SW 1271 (cell line): Measurements from ENCODE around the gene APOB.

Experiments used
- DNase-seq, 2 experiments: peaks; one replicate each; lab custom pipeline; 2025; lab: John Stamatoyannopoulos, UW

APOB gene

DNA sequence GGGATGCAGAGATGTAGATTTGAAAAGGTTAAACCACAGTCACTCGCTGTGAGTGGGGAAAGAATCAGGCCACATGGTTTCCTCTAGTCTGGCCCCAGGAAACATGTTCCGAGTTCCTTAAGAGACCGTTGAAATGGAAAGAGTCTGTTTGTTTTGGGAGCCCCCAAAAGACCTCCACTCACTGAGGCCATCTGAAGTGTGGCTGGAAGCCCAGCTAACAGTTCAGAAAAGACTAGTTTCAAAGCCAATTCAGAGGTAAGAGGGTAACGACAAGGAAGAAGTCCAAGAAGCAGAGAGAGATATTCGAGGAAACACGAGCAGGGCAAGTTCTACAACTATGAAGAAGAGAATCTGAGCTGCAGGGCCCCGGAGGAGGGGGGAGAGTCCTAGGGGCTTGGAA lies 61.0 kb downstream of the APOB start:
- no peak for DNase-seq

DNA sequence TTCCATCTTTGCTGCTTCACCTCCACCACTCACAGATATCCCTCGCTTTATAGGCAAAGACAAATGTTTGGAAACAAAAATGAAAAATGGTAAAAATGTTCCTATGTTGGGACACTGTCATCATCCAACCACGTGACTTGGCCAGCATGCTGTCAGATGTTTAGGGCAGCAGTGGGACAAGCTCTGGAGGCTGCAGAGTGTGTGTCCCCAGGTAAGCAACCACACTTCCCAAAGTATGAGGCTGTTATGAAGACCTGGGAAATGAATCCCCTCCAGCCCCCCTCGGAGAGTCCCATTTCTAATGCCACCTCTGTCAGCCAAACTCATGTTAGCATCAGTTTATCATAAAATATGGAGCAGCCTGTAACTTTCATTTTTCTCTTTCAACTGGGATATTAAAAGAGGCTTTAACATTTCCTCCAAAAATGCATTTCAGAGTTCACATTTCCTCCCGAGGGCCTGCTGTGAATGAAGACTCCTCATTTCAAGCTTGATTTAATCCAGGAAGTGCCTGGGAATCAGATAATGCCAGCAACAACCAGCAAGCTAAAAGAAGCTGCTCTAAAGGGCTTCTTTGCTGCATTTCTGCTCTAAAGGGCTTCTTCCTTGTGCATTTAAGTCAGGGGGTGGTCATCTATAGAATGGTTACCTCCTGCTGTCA lies 66.2 kb downstream of the APOB start:
- no peak for DNase-seq

DNA sequence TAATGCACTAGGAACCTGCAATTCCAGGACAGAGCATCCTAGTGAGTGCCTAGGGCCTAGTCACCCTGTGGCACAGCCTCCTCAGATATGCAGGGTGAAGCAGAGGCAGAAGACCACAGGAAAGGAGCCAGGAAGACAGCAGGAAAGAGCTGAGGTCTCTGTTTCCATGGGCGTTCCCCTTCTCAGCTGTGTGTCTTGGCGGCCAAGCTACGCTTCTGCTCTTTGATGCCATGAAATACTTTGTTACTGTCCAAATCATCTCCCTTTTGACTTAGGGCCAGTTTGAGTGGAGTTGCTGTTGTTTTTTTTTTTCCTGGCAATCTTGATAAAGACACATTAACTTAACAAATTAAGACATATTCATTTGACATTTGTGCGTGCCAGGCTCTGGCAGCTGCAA lies 67.3 kb downstream of the APOB start:
- DNase-seq = no peak

DNA sequence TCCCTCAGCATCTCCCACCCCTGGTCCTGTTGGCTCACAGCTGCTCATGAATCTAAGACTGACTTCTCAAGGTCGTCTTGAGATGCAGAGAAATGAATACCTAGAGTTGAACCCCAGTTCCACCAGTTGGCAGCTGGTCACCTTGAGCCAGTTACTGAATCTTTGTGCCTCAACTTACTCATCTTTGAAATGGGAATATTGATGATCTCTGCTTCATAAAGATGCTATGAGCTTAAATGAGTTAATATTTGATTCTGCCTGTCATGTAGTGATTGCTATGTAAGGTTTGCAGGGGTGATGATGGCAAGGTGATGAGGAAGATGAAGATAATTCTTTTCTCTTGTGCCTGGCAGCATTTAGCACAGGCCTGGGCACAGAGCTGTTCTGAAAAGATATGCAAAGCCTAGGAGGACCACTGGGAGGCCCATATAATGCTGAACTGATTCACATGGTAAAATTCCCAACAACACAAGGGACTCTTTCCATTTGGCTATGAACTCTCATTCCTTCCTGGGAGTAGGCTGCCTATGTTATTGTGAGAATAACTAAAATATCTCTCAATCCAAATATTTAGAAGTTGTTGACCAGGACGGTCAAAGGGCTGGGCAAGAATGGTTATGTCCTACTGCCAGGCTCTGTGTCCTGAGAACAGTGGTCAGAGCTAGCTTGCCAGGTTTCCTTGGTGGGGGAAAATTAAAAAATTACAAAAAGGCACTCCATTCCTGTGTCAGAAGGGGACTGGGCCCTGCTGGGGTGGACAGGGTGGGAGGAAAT lies 70.9 kb downstream of the APOB start:
- no peak for DNase-seq

DNA sequence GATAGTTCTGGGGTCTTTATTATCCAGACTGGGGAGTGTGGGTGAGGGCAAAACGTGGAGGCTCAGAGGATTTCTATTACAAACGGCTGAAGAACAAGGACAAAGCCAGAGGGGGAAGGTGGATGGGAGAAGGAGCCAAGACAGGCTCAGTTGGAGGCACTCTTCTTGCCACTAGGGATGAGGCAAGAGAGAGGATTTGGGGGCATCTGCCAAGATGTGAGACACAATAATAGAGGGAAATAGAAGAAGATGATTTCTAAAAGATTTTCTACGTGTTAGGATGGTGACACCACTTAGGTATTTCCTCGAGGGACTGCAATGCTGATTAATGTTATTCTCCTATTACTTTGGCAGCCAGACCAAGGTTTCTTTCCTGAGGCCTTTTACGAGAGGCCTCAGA lies 71.8 kb downstream of the APOB start:
- DNase-seq = no peak

DNA sequence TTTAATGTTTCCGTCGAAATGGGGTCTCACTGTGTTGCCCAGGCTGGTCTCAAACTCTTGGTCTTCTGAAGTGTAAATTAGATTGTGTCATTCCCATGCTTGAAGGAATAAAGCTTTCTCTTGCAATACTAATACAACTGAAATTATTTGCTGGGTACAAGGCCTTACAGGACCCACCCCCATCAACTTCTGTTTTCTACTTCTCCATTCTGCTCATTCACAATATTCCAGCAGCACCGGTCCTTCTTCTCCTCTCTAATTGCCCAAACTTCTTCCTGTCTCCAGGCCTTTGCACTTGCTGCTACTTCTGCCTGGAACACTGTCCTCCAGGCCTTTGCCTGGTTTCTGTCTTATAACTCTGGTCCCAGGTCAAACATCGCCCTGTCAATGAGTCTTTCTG lies 73.8 kb downstream of the APOB start:
- DNase-seq = no peak

DNA sequence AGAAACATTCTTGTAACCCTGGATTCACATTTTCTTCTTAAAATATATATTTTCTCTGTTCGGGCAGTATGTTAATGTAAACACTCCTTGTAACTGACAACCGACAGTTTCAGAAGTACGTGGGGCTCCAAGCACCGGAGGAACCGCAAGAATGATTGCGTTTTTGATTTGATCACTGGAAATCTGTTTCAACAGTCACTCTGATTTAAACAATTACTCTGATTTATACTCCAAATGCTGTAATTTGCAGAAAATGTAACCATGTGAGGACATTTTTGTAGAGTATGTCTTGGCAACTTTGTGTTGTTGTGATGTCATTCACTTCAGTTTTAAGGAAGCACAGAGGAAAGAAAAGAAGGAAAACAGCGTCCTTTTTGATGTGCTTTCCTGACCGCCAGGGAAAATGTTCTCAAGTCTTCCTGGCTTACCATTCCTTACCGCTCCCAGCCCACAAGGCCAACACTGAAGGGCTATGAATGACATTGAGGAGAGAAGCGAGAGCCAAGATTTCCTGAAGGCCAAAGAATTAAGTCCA lies 77.7 kb downstream of the APOB start:
- no peak for DNase-seq

DNA sequence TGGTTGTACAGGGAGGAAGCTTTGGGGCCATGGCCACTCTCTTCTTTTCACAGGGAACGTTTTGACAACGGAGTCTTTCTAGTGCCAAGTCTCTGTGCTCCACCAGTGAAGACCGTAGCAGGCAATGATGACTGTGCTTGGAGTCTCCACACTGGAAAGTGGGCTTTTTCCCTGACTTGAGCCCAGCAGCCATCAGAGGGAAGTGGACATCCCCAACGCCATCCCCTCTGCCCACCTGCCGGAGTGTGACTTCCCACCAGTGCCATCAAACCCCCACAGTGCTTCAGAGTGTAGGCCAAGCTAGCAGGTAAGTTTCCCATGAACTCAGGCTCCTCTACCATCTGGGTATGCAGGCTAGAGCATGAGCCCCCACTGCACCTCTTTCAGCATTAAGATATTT lies 78.7 kb downstream of the APOB start:
- DNase-seq = no peak

DNA sequence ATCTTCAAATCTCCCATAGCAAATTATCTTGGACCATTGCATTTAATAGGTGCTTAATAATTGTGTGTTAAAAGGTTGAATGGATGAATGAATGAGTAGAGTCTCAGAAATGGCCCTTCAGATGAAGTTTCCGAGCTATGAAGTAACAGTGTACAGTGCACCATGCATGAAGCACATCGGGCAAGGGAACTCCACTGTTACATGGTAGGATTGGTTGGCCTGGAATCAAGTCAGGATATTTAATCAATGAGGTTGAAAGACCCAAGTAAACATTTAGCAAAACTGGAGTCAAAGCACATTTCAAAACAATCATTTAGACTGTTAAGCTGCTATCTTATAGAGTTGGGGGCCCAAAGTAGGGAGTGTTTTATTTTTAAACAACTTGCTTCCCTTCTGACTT lies 80.0 kb downstream of the APOB start:
- DNase-seq = no peak

DNA sequence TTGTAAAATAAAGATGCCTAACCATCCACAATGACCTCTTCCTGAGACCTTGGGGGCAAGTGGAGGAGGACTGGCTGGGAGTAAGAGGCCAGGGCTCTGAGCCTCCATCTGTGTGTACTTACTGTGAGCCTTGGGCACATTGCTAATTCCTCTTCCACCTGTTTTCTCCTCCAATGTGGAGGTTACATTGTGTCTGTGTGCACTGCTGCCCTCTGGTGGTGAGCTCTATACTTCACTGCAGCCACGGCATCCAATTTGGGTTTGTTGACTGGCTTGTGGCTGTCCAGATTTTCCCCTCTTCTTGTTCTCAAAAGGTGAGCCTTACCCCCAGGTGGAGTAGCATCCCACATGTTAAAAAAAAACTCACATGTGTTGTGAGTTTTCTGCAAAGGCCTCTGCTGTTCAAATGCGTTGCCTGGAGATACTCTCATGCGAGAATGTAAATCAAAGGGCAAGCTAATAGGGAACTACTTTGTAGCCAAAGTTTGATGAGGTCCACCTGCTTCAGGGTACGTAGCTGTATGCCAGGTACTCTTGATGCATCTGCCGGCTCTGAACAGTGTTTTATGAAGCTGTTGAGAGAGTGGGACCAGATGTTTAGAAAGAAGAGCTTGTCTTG lies 80.8 kb downstream of the APOB start:
- DNase-seq = peak in 1 of 2 experiments; percentile 61

DNA sequence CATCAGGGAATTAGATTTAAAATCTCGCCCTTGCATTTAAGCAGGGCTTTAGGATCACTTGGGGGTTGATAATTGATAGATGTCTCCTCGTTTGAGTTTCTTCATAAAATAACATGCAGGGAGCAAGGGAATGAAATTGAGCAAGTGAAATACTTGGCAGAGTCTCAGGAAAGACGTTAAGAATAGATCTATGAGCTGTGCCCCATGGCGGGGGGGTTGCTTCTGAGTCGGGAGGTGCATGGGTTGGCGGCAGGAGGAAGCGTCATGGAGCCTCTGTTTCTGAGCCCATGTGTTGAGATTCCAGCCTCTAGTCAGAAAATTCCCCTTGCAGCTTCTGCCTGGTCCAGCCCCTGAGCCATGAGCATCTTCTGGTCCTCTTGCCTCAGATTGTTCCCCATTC lies 82.0 kb downstream of the APOB start:
- DNase-seq = no peak

DNA sequence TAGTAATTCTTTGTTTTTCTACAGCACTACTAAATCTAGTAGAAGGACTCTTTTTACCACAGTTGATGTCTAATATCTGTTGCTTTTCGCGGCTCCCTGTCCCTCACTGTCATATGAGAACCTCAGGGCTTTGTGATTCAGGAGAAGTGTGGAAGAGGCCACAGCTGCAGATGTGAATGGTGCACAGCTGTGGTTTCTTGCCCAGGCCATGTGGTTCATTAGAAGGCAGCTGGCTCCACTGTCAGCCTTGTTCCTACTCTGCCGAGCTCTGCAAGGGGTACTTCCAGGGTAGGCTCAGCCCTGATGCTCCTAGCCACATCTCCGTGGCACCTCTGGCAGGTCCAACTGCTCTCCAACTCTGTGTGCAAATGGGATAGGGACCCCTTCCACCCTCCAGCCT lies 83.9 kb downstream of the APOB start:
- DNase-seq = no peak

DNA sequence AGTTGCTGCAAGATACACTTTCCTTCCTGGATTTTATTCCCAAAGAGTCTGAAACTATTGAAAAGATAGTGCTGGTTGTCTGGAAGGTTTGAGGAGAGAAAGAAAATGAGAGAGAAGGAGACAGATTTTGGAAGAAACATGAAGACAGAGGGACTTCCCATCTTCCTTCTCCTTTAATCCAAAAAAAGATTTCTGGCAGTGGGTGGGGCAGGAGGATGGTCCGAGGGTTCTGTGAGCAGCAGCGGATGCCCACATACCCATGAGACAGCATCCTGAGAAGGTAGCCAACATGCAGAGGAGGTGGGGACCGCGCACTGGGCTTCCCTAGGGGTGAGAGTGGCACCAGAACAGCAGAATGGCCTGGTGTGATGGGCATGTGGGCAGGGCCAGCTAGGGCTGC lies 84.6 kb downstream of the APOB start:
- DNase-seq = no peak

DNA sequence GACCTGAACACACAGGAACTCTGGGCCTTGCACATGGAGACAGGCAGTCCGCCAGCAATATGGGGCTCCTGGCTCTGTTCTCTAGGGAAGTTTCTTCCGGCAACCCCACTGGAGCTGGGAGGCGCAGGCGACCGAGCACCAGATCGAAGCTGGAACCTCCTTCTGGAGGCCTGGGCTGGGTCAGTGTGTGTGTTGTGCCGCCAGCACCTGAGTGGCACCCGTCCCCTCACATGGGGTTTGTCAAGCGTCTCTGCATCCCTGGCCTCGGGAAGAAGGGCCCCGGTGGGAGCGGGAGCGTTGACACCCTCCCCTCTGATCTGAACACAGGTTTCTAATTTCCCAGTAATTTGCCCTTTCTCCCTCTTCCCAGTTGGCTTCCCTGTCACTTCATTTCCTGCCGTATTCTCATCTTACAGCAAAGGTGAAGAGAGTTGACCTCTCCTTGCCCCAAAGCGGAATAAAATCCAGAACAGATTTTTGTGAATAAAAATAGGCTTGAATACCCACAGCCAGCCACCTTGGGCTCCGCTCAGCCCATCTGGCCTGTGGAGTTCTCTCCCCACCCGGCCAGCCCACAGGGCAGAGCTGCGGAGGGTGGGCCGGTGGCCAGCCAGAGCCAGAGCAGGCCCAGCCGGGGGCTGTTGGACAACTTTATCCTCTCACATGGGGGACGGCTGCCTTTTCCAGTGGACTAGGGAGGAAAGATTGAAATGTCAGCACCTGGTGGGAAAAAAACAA lies 85.9 kb downstream of the APOB start:
- DNase-seq = no peak

DNA sequence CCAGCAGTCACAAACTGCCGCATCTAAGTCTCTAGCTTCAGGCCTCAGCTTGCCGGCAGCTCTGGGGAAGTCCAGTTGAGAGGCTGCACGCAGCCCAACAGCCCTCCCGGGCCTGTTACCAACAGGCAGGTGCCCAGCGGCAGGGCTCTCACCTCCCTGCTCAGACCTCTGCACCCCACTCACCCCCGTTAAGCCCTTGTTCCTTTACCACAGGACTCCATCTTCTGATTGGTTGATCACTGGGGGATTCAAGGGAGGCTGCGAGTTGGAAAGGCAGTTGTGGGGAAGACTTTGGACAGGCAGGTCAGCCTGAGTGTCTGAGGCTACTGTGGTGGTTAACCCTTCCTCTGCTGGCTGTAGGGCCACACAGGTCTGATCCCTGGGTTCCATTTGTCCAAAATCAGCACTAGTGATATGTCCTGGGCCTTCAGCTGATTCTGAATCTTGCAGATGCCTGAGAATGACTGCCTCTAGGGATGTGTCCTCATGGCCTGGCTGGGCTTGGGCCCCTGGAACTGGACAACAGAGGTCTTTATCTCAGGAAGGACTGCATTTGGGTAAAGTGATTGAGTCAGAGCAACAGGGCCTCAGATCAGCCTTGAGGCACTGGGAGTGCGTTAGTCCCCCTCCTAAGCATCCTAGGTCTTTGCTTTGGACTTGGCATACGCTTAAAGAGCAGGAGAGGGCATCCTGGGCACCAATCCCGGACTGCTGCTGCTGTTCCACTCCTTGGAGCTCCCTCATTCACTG lies 88.4 kb downstream of the APOB start:
- DNase-seq = no peak

DNA sequence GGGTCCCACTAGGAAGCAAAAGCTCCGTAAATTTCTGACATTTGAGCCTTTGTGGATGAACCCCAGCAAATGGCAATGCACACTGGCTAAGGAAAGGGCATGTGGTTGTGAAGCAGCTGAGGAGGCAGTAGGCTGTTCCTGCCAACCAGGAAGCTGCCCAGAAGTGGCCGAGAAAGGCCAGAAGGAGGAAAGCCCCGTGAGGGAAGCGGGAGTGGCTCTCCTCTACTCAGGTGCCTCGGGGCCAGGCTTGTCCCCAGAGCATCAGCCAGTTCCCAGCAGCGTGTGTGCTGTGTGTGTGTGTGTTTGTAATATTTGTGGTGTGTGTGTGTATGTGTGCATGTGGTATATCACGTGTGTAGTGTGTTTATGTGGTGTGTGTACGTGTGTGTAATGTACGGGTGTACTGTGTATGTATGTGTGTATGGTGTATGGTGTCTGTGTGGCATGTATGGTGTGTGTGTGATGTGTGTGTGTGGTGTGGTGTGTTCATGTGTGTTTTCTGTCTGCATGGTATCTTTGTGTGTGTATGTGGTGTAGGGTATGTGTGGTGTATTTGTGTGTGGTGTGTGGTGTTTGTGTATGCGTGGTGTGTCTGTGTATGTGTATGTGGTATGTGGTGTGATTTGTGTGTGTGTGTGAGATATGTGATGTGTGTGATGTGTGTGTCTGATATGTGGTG lies 90.6 kb downstream of the APOB start:
- DNase-seq = no peak
